HL-60/S4 (cell line): ENCODE results near the gene SLC4A1AP.

ENCODE experiments used
- in situ Hi-C: fragments of 300-500 bp; cut with MboI; formaldehyde crosslinking; loops from 2 replicates; pipeline ENCODE4 v1.14.3; 2022; ENCODE audit warnings: low sequenced_read_pairs

The SLC4A1AP gene

GRCh38 chr2:27716301-27717069 is 52.8 kb downstream of the SLC4A1AP start:
- in situ Hi-C loops = no loop called here

- in situ Hi-C loops = no loop called here
These were observed 53.5 kb downstream of the SLC4A1AP start for GRCh38 chr2:27717070-27717795.

- in situ Hi-C loops = no loop called here
These were observed 56.4 kb downstream of the SLC4A1AP start for GRCh38 chr2:27720004-27720551.

- in situ Hi-C loops = no loop called here
These were observed 57.6 kb downstream of the SLC4A1AP start for GRCh38 chr2:27721335-27721734.

- in situ Hi-C loops = no loop called here
These were observed 58.3 kb downstream of the SLC4A1AP start for GRCh38 chr2:27721884-27722485.

- in situ Hi-C loops = no loop called here
These were observed 59.9 kb downstream of the SLC4A1AP start for GRCh38 chr2:27723372-27724144.

- in situ Hi-C loops = no loop called here
These were observed 60.5 kb downstream of the SLC4A1AP start for GRCh38 chr2:27724191-27724590.

GRCh38 chr2:27724905-27725701 is 61.4 kb downstream of the SLC4A1AP start:
- in situ Hi-C loops = loop anchor here (25.0 kb wide), 2 partner anchors 687 to 1487 kb away; no protein-coding TSS in a partner anchor

GRCh38 chr2:27727257-27727656 is 63.6 kb downstream of the SLC4A1AP start:
- in situ Hi-C loops = loop anchor here (25.0 kb wide), 2 partner anchors 685 to 1485 kb away; no protein-coding TSS in a partner anchor

- in situ Hi-C loops = loop anchor here (25.0 kb wide), 2 partner anchors 684 to 1484 kb away; no protein-coding TSS in a partner anchor
These were observed 64.6 kb downstream of the SLC4A1AP start for GRCh38 chr2:27728081-27728858.

GRCh38 chr2:27729198-27729597 is 65.5 kb downstream of the SLC4A1AP start:
- in situ Hi-C loops = loop anchor here (25.0 kb wide), 2 partner anchors 683 to 1483 kb away; no protein-coding TSS in a partner anchor

- in situ Hi-C loops = loop anchor here (25.0 kb wide), 2 partner anchors 683 to 1483 kb away; no protein-coding TSS in a partner anchor
These were observed 65.9 kb downstream of the SLC4A1AP start for GRCh38 chr2:27729614-27730013.

- in situ Hi-C loops = loop anchor here (25.0 kb wide), 2 partner anchors 682 to 1482 kb away; no protein-coding TSS in a partner anchor
These were observed 66.6 kb downstream of the SLC4A1AP start for GRCh38 chr2:27730261-27730662.

- in situ Hi-C loops = loop anchor here (25.0 kb wide), 2 partner anchors 681 to 1481 kb away; no protein-coding TSS in a partner anchor
These were observed 67.4 kb downstream of the SLC4A1AP start for GRCh38 chr2:27730980-27731691.

GRCh38 chr2:27734305-27734704 is 70.6 kb downstream of the SLC4A1AP start:
- in situ Hi-C loops = loop anchor here (25.0 kb wide), 2 partner anchors 678 to 1478 kb away; no protein-coding TSS in a partner anchor

GRCh38 chr2:27735263-27735904 is 71.7 kb downstream of the SLC4A1AP start:
- in situ Hi-C loops = loop anchor here (25.0 kb wide), 2 partner anchors 677 to 1477 kb away; no protein-coding TSS in a partner anchor
